ENCODE measurements around the gene P2RY14.

DNA sequence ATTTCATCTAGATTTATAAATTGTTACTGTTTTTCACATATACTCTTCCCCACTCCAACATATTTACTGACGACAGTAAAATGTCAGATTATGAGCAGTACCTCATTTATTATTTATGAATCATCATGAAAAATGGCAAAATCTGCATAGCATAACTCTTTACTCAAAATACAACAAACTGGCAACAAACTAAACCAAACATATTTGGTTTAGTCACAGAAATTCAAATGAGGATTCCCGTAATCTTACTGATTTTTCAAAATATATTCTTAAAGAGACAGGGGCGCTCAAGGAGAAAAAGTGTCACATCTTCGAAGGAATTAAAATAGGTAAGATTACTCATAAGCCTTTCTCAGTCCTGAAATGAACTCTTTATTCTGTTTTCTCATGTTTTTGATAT lies 41.3 kb upstream of the P2RY14 start:
- TF ChIP-seq POLR2A (IDR thresholded peaks at IDR 0.05): no peak
- TF ChIP-seq, protein P1, sequence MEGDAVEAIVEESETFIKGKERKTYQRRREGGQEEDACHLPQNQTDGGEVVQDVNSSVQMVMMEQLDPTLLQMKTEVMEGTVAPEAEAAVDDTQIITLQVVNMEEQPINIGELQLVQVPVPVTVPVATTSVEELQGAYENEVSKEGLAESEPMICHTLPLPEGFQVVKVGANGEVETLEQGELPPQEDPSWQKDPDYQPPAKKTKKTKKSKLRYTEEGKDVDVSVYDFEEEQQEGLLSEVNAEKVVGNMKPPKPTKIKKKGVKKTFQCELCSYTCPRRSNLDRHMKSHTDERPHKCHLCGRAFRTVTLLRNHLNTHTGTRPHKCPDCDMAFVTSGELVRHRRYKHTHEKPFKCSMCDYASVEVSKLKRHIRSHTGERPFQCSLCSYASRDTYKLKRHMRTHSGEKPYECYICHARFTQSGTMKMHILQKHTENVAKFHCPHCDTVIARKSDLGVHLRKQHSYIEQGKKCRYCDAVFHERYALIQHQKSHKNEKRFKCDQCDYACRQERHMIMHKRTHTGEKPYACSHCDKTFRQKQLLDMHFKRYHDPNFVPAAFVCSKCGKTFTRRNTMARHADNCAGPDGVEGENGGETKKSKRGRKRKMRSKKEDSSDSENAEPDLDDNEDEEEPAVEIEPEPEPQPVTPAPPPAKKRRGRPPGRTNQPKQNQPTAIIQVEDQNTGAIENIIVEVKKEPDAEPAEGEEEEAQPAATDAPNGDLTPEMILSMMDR (IDR thresholded peaks at IDR 0.05): no peak
